GM12873 (cell line): ENCODE data around the gene MYH11.

Source experiments
- TF ChIP-seq, protein P1 (sequence below): IDR thresholded peaks from 2 replicates; pipeline ENCODE4 v1.5.1; 2012; ENCODE audit warnings: low read depth, mild to moderate bottlenecking, moderate library complexity, low read length, control low read depth; ENCODE audit not compliant: insufficient read depth; ENCODE audit errors: missing control alignments

The MYH11 gene

DNA sequence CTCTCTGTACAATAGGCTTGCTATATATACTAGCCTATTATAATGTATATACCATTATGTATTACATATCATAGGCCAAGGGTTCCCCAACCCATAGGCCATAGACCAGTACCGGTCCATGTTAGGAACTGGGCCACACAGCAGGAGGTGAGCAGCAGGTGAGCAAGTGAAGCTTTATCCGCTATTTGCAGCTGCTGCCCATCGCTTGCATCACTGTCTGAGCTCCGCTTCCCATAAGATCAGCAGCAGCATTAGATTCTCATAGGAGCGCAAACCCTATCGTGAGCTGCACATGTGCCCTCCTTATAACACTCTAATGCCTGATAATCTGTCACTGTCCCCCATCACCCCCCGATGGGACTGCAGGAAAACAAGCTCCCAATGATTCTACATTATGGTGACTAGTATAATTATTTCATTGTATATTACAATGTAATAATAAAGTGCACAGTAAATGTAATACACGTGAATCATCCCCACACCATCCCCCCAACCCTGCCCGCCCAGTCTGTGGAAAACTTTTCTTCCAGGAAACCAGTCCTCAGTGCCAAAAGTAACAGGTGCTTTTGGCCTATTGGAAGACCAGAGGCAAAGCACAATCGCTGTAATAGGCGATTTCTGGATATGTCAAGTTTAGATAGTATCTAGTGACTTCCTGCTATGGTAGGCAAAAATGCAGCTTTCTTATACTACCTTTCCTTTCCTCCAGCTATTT is 84.1 kb downstream of the MYH11 start:
- TF ChIP-seq, protein P1, sequence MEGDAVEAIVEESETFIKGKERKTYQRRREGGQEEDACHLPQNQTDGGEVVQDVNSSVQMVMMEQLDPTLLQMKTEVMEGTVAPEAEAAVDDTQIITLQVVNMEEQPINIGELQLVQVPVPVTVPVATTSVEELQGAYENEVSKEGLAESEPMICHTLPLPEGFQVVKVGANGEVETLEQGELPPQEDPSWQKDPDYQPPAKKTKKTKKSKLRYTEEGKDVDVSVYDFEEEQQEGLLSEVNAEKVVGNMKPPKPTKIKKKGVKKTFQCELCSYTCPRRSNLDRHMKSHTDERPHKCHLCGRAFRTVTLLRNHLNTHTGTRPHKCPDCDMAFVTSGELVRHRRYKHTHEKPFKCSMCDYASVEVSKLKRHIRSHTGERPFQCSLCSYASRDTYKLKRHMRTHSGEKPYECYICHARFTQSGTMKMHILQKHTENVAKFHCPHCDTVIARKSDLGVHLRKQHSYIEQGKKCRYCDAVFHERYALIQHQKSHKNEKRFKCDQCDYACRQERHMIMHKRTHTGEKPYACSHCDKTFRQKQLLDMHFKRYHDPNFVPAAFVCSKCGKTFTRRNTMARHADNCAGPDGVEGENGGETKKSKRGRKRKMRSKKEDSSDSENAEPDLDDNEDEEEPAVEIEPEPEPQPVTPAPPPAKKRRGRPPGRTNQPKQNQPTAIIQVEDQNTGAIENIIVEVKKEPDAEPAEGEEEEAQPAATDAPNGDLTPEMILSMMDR, result no peak

DNA sequence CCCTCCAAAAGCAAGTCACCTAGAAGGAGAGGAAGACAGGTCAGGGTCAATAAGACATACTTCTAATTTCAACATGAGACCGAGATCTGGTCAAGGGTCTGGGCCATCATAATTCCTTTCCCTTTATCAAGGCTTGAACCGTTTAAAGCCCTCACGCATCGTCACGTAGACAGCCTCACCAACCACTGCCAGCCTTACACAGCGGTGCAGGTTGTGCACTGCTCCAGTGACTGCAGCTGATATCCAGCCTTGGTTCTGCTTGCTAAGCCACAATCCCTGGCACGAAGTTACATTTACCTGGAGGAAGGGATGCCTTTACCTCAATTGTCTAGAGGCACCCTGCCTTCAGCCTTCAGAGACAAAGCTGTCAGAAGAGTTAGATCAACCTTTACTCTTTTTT is 85.1 kb downstream of the MYH11 start:
- TF ChIP-seq, protein P1, result no peak

DNA sequence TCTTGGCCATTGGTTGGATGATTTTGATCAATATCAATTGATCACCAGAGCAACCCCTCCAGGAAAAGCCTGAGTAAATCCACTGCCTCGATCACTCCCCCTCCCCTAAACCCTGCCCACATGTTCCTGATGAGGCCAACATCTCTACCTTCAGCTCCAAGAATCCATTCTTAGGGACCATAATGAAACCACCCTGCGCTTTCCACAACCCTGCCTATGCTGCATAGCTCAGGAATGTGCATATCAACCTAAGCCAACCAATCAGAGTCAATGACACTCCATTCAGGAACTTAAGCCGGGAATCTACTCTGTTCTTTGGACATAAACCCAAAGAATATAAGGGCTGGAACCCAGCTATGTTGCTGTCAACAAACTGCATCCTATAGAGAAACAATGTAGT is 86.3 kb downstream of the MYH11 start:
- TF ChIP-seq, protein P1, result no peak

DNA sequence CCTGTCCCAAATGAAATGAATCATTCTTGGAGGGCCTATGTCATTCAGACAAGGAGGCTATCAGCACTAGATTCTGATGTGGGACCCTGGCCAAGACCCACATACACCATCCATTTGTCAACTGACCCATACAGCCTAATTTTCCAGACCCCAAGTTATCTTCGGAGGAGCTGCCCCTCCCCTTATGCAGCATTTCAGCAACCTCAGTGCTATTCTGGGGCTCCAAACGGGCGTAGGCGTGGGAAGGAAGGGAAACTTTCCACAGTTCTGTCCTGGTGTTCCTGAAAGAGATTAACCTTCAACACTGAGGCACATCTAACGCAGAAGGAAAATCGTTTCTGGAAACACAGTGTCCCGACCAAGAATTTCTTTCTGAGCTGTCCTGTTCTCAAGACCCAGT is 86.7 kb downstream of the MYH11 start:
- TF ChIP-seq, protein P1, result no peak

DNA sequence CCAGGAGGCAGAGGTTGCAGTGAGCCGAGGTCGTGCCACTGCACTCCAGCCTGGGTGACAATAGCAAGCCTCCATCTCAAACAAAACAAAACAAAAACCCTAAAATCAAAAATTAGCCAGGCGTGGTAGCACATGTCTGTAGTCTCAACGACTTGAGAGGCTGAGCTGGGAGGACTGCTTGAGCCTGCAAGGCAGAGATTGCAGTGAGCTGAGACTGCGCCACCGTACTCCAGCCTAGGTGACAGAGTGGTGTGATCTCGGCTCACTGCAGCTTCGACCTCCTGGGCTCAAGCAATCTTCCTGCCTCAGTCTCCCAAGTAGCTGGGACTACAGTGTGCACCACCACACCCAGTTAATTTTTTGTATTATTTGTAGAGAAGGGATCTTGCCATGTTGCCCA is 87.6 kb downstream of the MYH11 start:
- TF ChIP-seq, protein P1, result no peak

DNA sequence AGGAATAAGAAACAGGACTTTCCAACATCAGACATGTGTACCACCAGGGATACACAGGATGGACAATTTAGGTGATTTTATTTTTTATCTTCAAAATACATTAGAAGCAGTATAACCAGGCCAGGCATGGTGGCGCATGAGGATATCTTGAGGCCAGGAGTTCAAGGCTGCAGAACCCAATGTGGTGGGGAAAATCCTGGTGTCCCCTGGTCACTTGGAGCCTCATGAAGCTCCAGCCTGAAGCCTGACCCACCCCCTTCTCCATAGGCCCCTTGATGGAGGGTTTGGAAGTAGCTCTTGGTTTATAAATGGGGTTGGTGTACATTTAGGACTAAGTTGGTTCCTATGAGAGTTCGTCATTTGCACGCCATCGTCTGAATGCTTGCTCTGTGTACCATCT is 88.6 kb downstream of the MYH11 start:
- TF ChIP-seq, protein P1, result no peak

DNA sequence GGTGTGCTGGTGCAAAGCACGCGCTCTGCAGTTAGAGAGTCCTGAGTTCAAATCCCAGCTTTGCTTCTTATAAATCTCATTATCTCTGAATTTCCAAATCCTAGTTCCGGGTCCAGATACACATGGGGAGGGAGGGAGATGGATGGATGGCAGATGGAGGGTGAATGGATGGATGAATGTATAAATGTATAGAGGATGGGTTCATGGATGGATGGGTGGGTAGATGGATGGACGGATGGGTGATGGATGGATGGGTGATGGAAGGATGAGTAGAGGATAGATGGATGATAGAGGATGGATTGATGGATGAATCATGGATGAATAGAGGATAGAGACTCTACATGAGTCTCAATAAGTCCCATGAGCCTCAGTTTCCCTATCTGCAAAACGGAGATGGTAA is 89.9 kb downstream of the MYH11 start:
- TF ChIP-seq, protein P1, result no peak
